Adrenal gland (tissue), 5 donors: ENCODE measurements around the gene ZNF8.

ENCODE experiments used
- POLR2A ChIP-seq, 2 donors: fragments of 450-650 bp; IDR thresholded peaks; one replicate each; pipeline ENCODE4 v1.6.1; 2017; ENCODE audit warnings: antibody characterized with exemption in 2 of 2, mild to moderate bottlenecking in 2 of 2, moderate library complexity in 1 of 2
- TF ChIP-seq, protein P1 (sequence below), 6 experiments: fragments of 450-650 bp in 4 of 6; fragments of 200-600 bp in 2 of 6; sonication (generic) in 1 of 6; IDR thresholded peaks; 1 replicate in 5 of 6; 2 replicates in 1 of 6; pipeline versions ENCODE4 v1.5.1 to v1.8.0; 2016 to 2021; ENCODE audit warnings: antibody characterized with exemption in 6 of 6, mild to moderate bottlenecking in 2 of 6, moderate library complexity in 1 of 6
- donor health status: DM: no; HTN: no; CAD: no.

DNA sequence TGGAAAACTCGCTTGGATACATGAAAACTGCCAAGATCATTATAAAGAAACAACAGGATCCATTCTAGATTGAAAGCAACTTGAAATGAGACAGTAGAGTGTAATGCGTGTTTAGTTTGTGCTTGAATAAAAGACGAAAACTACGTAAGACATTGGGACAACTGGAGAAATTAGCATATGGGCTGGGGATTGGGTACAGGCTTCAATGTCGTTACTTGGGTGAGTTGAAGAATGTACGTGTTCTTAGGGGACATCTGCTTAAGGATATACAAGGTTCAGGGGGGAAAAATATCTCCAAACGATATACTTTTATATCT lies 26.0 kb downstream of the ZNF8 start:
- TF ChIP-seq, protein P1, sequence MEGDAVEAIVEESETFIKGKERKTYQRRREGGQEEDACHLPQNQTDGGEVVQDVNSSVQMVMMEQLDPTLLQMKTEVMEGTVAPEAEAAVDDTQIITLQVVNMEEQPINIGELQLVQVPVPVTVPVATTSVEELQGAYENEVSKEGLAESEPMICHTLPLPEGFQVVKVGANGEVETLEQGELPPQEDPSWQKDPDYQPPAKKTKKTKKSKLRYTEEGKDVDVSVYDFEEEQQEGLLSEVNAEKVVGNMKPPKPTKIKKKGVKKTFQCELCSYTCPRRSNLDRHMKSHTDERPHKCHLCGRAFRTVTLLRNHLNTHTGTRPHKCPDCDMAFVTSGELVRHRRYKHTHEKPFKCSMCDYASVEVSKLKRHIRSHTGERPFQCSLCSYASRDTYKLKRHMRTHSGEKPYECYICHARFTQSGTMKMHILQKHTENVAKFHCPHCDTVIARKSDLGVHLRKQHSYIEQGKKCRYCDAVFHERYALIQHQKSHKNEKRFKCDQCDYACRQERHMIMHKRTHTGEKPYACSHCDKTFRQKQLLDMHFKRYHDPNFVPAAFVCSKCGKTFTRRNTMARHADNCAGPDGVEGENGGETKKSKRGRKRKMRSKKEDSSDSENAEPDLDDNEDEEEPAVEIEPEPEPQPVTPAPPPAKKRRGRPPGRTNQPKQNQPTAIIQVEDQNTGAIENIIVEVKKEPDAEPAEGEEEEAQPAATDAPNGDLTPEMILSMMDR (IDR thresholded peaks at IDR 0.05): no peak
- no peak for TF ChIP-seq POLR2A (IDR thresholded peaks at IDR 0.05)
